Stimulated activated CD8-positive, alpha-beta memory T cell treated with anti-CD3 and anti-CD28 coated beads, Interleukin-12 subunit alpha, Interleukin-12 subunit beta, amount 100 ng/mL, for 24 hours (primary cell): ENCODE measurements around the gene DIP2C.
"Not testable (repeated sequence)": the region's sequence is repeated elsewhere in the genome, so short reads cannot be mapped to it uniquely, and the experiment has no call there.

Experiments
- DNase-seq: peaks from one replicate; pipeline ENCODE4 v3.0.0-alpha.2; 2020; ENCODE audit errors: extremely low read depth

Gene DIP2C

DNA sequence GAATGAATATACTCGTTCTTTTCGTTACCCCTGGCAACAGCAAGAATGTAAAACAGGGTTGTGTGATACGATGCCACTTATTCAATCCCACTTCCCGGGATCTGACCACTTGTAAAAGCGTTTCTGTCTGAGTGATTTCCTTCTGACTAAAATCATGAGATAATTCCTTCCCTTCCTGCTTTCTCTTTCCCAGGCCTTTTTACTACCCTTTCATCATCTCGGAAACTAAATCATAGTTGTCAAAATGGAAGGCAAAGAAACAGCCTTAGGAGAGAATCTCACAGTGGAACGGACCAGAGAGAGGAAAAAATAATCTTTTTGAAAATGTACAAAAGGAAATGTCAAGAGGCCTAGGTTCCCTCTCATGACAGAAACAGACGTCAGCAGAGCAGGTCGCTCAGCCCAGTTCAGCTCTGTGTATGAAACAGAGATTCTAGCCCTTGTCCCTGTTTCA, 29.8 kb downstream of the DIP2C start:
- no peak for DNase-seq

DNA sequence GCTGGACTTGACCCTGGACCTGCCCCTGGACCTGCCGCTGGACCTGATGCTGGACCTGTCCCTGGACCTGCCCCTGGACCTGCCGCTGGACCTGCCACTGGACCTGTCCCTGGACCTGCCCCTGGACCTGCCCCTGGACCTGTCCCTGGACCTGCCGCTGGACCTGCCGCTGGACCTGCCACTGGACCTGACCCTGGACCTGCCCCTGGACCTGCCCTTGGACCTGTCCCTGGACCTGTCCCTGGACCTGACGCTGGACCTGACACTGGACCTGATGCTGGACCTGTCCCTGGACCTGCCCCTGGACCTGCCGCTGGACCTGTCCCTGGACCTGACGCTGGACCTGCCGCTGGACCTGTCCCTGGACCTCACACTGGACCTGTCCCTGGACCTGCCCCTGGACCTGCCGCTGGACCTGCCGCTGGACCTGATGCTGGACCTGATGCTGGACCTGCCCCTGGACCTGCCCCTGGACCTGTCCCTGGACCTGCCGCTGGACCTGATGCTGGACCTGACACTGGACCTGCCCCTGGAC, 31.6 kb downstream of the DIP2C start:
- DNase-seq, result not testable (repeated sequence)

DNA sequence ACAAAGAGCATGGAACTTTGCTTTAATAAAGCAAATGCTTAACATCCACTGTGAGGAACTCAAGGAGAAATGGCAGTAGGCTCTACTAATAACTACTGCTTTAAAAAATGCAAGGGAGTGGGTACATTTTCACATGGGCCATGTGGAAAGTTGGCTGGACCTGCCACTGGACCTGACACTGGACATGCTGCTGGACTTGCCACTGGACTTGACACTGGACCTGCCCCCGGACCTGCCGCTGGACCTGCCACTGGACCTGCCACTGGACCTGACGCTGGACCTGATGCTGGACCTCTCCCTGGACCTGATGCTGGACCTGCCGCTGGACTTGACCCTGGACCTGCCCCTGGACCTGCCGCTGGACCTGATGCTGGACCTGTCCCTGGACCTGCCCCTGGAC, 32.6 kb downstream of the DIP2C start:
- no peak for DNase-seq

DNA sequence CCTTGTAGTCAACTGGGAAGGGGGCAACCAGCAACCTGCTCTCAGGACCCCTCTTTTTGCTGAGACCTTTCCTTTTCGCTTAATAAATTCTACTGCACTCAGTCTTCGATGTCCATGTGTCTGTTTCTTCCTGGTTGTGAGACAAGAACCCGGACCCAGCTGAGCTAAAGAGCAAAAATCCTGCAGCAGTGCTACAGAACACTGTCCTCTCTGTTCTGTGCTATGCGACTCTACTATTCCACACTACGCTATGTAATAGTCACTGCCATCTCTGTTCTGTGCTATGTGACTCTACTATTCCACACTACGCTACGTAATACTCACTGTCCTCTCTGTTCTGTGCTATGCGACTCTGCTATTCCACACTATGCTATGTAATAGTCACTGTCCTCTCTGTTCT, 34.3 kb downstream of the DIP2C start:
- no peak for DNase-seq

DNA sequence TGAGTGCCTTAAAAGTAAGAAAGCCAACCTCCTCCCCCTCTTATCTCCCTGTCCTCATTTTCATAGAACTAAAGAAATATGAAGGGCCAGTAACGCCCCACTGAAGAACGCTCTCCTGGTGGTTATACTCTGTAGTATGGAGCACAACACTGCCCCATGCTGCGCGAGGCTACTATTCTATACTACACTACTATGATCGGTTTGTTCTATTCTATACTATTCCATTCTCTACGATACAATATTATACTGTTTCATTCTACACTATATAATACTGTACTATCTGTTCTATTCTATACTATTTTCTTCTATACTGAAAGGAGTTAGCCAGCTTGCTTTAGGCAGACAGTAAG, 34.8 kb downstream of the DIP2C start:
- DNase-seq, result no peak

DNA sequence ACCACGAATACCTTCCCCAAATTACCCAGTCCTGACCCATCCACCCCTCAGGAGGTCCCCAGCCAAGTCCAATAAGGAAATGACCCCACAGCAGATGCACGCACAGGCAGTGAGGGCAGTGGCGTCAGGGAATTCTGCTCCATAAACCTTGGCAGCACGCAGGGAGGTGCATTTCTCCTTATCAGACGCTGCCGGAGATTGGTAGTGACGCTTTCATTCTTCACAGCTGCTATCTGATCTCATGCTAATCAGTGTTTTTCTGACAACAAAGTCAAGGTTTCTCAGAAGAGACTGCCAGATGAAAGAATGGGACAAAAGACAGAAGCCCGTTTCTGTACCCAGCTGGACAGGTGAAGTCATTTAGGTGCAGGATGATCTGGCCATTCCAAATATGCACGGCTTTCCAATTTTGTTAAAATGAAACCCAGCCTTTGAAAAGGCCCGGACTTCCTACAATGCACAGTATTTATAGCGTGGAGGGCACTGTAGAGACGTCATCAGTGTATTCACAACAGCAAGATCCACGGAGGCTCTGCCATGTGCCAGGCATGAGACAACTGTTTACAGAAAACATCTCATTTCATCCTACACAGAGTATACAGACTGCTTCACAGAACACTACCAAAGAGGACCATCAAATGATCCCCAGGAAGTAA, 35.3 kb downstream of the DIP2C start:
- DNase-seq, result no peak

DNA sequence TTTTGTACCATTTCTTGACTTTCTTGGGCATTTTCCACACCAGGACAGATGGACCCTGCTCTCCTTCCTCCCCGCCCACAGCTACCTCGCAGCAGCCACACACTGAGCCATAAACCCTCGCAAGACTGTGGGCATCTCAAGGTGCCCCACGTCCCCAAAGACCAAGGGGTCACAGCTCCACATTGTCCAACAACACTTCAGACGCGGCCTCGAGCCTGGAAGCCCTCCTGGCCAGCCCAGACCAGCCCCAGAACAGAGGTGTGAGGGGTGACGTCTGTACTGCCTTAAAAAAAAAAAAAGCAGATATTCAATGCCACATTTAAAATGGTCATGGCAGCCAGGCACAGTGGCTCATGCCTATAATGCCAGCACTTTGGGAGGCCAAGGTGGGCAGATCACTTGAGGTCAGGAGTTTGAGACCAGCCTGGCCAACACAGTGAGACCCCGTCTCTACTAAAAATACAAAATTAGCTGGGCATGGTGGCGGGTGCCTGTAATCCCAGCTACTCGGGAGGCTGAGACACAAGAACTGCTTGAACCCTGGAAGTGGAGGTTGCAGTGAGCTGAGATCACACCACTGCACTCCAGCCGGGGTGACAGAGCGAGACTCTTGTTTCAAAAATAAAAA, 36.5 kb downstream of the DIP2C start:
- not testable (repeated sequence) for DNase-seq

DNA sequence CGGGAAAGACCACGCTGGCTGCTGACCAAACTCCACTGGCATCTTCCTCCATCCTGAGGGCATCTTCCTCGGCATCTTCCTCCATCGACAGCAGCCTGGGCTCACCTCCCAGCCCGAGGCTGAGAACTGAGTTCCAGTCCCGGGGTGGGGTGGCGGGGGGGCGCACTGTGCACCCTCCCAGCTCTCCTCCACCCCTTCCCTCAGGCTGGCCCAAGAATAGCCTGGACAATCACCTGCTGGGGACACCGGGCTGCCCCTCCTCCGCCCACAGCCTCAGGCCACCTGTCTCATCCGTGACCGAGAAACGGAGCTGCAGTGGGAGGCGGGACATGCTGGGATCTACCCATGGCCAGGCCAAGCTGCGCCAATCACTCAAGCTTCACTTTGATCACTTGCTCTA, 37.2 kb downstream of the DIP2C start:
- DNase-seq, result no peak

DNA sequence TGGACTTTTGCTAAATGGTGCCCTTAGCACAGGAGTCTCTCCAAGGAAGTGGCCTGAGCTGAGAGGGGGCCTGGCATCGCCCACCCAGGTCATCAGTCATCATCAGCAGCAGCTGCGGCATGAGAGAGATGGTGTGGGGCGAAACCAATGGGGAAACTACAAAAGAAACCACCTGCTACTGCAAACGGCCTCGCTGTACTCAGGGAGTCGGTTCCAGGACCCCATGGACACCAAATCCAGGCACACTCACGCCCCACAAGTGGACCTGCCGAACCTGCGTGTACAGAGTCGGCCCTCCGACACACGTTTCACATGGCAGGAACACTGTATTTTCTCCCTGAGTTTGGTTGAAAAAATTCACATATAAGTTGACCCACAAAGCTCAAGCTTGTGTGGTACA, 37.8 kb downstream of the DIP2C start:
- no peak for DNase-seq

DNA sequence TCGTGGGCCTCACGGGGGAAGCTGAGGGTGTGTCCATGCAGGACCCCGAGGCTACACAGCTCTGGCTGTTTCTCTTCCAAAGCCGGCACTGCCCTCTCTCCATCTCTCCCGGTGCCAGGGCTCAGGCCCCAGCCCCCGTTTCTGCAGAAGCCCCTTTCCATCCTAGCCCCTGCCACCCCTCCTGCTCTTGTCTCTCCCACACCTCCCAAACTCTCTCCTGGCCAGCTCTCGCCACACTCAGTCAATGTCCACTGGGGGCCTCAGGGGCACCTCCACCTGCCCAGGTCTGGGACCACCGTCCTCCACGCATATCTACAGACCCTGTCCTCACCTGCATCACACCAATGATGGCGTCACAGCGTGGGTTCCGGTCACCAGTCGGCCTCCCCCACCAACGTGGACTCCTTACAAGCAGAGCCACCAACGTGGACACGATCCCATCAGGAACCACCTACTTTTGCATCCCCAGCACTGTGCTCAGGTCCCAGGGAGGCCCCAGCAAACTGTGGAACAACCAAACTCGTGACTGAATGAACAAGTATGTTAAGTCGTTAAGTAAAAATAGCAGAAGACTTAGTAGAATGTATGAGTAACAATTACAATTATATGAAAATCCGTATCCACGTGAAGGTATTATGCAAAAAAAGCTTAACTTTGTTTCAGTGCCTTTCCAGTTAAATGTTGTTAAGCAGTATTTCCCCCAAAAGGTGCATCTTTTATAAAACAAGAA, 38.4 kb downstream of the DIP2C start:
- no peak for DNase-seq

DNA sequence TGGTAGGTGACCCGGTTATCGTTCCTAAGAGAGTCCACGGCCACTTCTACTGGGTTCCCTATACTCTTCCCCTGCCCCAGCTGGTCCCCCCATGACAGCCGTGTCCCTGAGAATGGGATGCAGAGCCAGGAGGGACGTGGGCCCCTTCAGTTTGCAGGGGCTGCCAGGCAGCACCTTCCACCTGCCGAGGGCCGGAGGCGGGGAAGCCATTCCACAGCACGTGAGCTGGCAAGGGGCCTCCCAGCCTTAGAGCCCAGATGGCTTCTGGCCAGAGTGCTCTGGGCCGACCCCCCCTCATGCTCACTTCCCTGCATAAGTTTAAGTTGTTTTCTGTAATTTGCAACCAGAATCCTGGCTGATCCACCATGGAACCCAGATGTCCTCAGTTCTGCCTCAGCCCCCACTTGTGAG, 39.0 kb downstream of the DIP2C start:
- DNase-seq, result no peak

DNA sequence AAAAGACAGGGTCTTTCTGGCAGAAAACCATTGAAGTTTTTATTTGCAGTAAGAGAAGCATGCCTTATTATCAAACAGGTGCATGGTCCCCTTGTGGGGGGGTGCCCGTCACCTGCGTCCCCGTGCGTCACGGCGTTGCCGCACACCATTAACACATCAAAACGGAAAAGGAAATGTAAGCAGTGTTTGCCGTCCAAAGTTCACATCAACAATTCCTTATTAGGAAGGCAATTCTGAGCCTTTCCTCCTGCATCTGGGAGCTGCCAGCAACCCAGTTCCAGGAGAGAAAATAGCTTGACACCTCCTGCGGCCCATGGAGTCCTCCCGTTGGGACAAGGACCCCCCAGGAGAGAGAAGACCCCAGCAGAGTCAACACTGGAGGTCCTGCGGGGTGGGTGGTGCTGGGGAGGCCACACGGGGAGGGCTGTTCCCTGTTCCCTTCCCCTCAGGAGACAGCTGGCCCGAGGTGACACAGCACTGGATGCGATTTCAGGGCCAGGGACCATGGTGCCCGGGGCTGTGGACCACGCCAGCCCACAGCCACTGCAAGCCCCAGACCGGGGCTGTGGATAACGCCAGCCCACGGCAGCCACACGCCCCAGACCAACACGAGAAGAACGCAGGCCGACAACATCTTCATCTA, 39.5 kb downstream of the DIP2C start:
- DNase-seq, result no peak

DNA sequence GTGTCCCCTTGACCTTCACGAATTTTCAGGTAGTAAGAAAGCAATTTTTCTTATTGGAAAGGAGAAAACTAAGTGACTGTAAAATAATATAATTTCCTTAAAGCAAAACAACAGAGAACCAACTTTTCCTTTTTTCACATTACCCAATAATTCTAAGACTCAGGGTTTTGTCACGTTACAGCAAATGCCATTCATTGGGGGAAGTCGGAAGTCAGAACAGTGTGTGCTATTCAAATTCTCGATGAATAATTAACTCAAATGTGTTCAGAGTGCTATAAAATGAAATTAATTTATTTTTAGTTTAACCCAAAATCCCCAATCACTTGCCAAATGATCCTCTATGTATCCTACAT, 40.0 kb downstream of the DIP2C start:
- DNase-seq, result no peak

DNA sequence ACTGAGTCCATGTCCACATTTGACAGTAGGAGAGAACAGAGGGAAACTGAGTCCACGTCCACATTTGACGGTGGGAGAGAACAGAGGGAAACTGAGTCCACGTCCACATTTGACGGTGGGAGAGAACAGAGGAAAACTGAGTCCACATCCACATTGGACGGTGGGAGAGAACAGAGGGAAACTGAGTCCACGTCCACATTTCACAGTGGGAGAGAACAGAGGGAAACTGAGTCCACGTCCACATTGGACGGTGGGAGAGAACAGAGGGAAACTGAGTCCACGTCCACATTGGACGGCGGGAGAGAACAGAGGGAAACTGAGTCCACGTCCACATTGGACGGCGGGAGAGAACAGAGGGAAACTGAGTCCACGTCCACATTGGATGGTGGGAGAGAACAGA, 42.4 kb downstream of the DIP2C start:
- not testable (repeated sequence) for DNase-seq

DNA sequence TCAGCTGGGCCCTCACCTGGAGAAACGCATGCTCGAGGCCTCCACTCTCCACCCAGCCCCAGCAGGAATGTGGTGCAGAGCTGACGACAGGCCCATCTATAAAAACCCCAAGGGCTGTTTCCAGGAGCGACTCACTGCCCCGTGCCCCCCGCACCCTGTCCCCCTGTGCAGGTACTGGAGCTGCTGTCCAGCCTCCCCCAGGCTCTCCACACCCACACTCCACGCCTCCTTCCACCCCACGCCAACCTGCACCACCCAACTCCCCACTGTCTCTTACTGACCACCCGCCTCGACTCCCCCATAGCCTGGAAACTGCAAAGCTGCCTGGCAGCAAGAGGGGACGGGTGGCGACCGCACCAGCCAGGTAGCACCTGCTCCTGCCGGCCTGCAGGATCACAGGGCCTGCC, 43.3 kb downstream of the DIP2C start:
- DNase-seq, result no peak

DNA sequence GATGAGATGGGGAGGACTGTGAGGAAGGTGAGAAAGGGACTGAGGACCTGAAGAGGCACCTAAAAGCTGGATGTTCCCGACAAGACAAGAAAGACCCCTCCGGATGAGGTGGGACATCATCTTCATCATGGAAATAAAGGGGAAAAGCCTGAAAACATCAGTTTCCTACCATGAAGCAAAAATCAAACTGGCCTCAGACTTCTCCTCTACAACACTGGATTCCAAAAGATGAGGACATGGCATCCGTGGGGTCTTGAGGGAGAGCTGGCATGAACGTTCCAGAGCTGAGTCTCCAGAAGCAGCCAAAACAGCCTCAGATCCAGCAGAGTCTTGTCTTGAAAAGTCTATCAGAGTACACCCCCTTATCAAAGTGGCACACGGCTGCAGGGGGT, 44.5 kb downstream of the DIP2C start:
- no peak for DNase-seq

DNA sequence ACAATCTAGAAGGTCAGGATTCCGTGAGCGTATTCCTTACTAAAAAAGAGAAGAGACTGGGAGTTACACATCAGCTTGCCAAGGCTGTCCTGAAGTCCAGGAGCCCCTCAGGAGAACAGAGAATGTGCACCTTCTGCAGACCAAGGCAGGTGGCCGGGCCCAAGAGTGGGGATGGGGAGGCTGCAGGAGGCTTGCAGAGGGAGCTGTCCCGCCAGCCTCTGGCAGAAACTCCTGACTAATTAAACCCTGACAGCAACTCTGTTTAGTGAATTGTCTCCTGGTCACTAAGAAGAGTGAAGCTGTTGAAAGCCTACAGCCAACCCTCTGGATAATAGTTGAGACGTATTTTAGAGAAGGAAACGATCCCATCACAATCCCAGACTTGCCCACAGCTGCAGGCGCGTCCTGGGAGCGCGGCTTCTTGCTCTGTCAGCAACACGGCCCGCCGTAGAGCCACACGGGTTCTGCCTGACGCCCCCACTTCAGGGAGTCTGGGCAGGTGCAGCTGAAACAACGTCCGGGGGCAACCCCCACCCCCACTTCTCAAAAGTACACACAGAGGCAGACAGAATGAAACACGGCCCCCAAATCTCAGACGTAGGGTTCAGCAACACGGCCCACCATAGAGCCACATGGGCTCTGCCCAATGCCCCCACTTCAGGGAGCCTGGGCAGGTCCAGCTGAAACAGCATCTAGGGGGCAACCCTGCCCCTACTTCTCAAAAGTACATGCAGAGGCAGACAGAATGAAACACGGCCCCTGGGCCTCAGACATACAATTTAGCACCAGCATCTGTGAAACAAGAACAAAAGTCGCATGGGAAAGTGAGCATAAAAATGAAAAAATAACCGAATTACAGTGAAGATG, 45.2 kb downstream of the DIP2C start:
- no peak for DNase-seq

DNA sequence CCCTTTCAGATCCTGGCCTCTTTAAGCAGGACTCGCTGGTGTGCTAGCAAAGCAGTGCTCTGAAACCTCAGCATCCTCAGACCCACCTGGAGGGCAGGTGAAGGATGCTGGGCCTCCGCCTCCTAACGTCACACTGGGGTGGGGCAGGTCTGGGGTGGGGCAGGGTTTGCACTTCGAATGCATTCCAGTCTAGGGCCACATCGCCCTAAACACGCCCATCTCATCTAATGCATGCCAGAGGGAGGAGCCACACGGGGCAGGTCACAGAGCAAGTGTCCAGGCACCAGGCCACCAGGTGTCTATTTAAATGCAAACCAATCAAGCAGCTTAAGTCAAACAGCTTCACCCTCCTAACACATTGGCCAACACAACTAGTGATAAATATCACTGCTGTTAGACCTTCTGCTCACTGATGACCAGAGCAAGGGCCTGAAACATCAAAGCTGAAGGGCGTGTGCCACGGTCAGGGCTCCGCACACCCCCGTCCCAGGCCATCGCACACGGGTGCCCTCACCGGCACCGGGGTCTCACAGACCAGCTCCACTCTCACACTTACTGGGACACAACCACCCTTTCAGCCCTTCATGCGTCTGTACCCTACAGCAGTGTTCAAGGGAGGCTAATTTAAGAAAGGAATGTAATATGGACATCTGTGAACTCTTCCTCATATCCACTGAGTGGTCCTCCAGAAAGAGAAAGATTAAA, 47.1 kb downstream of the DIP2C start:
- DNase-seq, result no peak

DNA sequence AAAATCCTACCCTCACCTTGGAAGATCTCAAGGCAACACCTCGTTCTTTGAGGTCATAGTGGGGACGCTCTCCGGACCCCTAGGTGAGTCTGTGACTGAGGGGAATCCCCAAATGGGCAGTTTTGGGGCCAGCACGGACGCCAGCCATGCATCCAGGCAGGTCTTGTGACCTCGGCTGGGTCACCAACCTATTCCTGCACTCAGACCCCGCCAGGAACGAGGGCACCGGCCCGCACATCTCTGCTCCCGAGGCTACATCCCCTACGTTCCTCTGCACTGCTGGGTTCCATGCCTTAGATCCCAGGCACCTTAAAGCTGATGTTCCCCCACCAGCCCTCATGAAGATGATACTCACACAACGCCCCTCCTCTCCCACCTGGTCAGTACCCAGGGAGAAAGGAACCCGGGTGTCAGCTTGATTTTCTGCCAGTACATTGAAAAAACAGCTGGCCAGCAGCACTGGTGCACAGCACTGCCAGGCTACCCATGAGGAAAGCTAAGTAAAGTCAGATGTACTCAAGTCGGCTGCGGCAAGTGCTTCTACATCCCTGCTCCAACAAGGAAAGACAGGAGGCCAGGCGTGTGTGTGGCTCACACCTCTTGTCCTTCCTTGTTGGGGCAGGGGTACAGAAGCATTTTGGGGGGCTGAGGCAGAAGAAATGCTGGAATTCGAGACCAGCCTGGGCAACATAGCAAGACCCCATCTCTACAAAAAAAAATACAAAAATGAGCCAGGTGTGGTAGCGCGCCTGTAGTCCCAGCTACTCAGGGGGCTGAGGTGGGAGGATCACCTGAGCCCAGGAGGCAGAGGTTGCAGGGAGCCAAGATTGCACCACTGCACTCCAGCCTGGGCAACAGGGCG, 48.1 kb downstream of the DIP2C start:
- DNase-seq, result no peak

DNA sequence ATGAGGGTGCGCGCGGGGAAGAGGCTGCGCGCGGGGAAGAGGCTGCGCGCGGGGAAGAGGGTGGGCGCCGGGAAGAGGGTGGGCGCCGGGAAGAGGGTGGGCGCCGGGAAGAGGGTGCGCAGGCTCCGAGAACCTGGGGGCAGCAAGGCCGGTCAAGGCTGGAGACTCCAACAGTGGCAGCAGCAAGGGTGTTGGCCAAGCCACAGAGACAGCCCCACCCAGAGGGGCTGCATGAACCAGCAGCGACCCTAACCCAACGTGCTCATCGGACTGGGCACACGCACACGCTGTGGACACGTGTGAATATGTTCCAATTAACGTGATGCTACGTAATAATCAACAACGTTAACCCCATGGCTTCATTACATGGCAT, 48.8 kb downstream of the DIP2C start:
- DNase-seq, result no peak
